GM12878 (cell line): ENCODE data around the gene CYB5B. TPM values are rescaled to one million over a fixed set of nuclear protein-coding genes. Genes with fewer than 3 reads are reported as not detected.
"Not testable (repeated sequence)": the region's sequence is repeated elsewhere in the genome, so short reads cannot be mapped to it uniquely, and the experiment has no call there.

Experiments
- ATAC-seq: fragments of 200-7000 bp; cut with Tn5 transposase; 3 replicates; pipeline ENCODE4 v1.9.1; 2020; ENCODE audit warnings: mild to moderate bottlenecking, moderate library complexity
- BruUV-seq: library from RNA; stranded (reverse); fragments of 400-500 nt; replicated peaks from 2 replicates; lab custom pipeline; 2021; lab: Mats Ljungman, UMichigan
- CTCF ChIA-PET: fragments of 300-600 bp; sonication (Branson Sonifier 250); formaldehyde crosslinking; extraction: SDS; loops from one replicate; lab custom pipeline; 2021; ENCODE audit warnings: inconsistent platforms; lab: Yijun Ruan, JAX
- POLR2A ChIA-PET: fragments of 350-600 bp; formaldehyde crosslinking; extraction: SDS; loops from one replicate; lab custom pipeline; 2021; ENCODE audit warnings: inconsistent platforms; lab: Charles Lee
- RAD21 ChIA-PET: fragments of 300-600 bp; sonication (Branson Sonifier 250); formaldehyde crosslinking; loops from one replicate; lab custom pipeline; 2023; ENCODE audit warnings: antibody characterized with exemption; ENCODE audit not compliant: unreplicated experiment; lab: Charles Lee
- SMC1A ChIA-PET: fragments of 300-600 bp; sonication (Branson Sonifier 250); formaldehyde crosslinking; loops from one replicate; lab custom pipeline; 2023; ENCODE audit not compliant: unreplicated experiment, uncharacterized antibody; lab: Charles Lee
- DNase-seq: peaks from one replicate; pipeline ENCODE4 v3.0.0-alpha.2; 2011; ENCODE audit warnings: low read depth, low spot score
- FAIRE-seq: peaks from 3 replicates; lab custom pipeline; 2011; peaks lifted over from hg19 to GRCh38; lab: Jason Lieb, UNC
- H2AFZ ChIP-seq: 2 replicates; pipeline ENCODE4 v1.6.0; 2011; ENCODE audit warnings: low read depth, low read length, control low read depth; ENCODE audit not compliant: control insufficient read depth
- H3K27ac ChIP-seq: 2 replicates; pipeline ENCODE4 v1.5.1; 2011; ENCODE audit warnings: control low read depth; ENCODE audit not compliant: control insufficient read depth, insufficient read depth
- H3K27me3 ChIP-seq, 2 experiments: replicated peaks in 1 of 2; 2 replicates each; pipeline versions ENCODE4 v1.6.0 to v1.6.1; 2011; ENCODE audit warnings: low read length in 1 of 2; ENCODE audit not compliant: control insufficient read depth in 2 of 2, insufficient read depth in 2 of 2
- H3K36me3 ChIP-seq, 2 experiments: 2 replicates each; pipeline ENCODE4 v1.5.1; 2011; ENCODE audit warnings: low read length in 1 of 2; ENCODE audit not compliant: control insufficient read depth in 2 of 2, insufficient read depth in 2 of 2
- H3K4me1 ChIP-seq: 2 replicates; pipeline ENCODE4 v1.6.1; 2011; ENCODE audit warnings: mild to moderate bottlenecking, low read length, moderate library complexity, mixed read lengths; ENCODE audit not compliant: control insufficient read depth, insufficient read depth
- H3K4me2 ChIP-seq: 2 replicates; pipeline ENCODE4 v1.6.0; 2011; ENCODE audit warnings: control low read depth; ENCODE audit not compliant: control insufficient read depth, insufficient read depth
- H3K4me3 ChIP-seq: fragments of 200-600 bp; sonication (generic); 2 replicates; pipeline ENCODE4 v1.5.1; 2016
- H3K79me2 ChIP-seq: 2 replicates; pipeline ENCODE4 v1.6.0; 2011; ENCODE audit warnings: low read length; ENCODE audit not compliant: control insufficient read depth, insufficient read depth
- H3K9ac ChIP-seq: 2 replicates; pipeline ENCODE4 v1.8.0; 2011; ENCODE audit warnings: low read length, control low read depth, mixed read lengths; ENCODE audit not compliant: control insufficient read depth, insufficient read depth
- H3K9me3 ChIP-seq: replicated peaks from 3 replicates; pipeline ENCODE4 v1.5.1; 2011; ENCODE audit warnings: mild to moderate bottlenecking, low read length; ENCODE audit not compliant: control insufficient read depth, insufficient read depth
- H4K20me1 ChIP-seq: 2 replicates; pipeline ENCODE4 v1.6.0; 2011; ENCODE audit not compliant: control insufficient read depth, insufficient read depth
- ATF2 ChIP-seq: IDR thresholded peaks from 2 replicates; pipeline ENCODE4 v1.6.1; 2012; ENCODE audit warnings: low read length, inconsistent platforms
- POU2F2 ChIP-seq: IDR thresholded peaks from 3 replicates; pipeline ENCODE4 v1.6.1; 2011; ENCODE audit warnings: low read depth, mild to moderate bottlenecking, low read length, borderline replicate concordance
- WGBS: methylation state at CpG from one replicate; pipeline ENCODE4 v1.1.6; 2016; ENCODE audit warnings: low lambda C conversion rate; ENCODE audit not compliant: insufficient replicate concordance, insufficient coverage; ENCODE audit errors: missing lambda C conversion rate; 5-methylcytosine and 5-hydroxymethylcytosine counted together
- in situ Hi-C: fragments of 300-500 bp; cut with MboI; formaldehyde crosslinking; loops from 9 replicates; pipeline ENCODE4 v1.14.3; 2018; ENCODE audit warnings: mixed read lengths
- intact Hi-C: fragments of 100-400 bp; cut with micrococcal nuclease; formaldehyde crosslinking; loops from one replicate; pipeline ENCODE4 v1.14.2; 2022; ENCODE audit not compliant: unreplicated experiment
- polyA plus RNA-seq, 11 experiments: library from polyadenylated mRNA; depleted of rRNA in 4 of 11; unstranded in 6 of 11; stranded (reverse) in 5 of 11; fragments of >200 nt; fragmentation: Nextera tagmentation in 4 of 11; fragmentation: Illumina TruSeq in 1 of 11; extraction: Ambion mirVana in 4 of 11; extraction: Trizol in 1 of 11; gene quantifications; 1 replicate in 1 of 11; 2 replicates in 10 of 11; pipeline versions ENCODE4 v1.2.1 to v1.2.3, GENCODE V29; 2011 to 2016; ENCODE audit warnings: inconsistent platforms in 2 of 11, missing spikeins in 2 of 11, low read depth in 1 of 11
- total RNA-seq, 4 experiments: library from RNA; depleted of rRNA in 3 of 4; stranded (reverse); fragments of >200 nt in 3 of 4; fragmentation: Illumina TruSeq in 1 of 4; extraction: Trizol in 1 of 4; gene quantifications; 2 replicates each; pipeline versions ENCODE4 v1.2.1 to v1.2.3, GENCODE V29; 2013 to 2021

CYB5B gene
- total and polyA plus RNA-seq, 10 of the 15 experiments (the other 5 are each of a cell fraction or from before 2014, with no cell fraction given), result 145 to 305 (median 179) TPM

- TF ChIP-seq ATF2, result peak; percentile 79
Measured at GRCh38 chr16:69438465-69438864, 14.0 kb downstream of the CYB5B start (continued).

- no peak for TF ChIP-seq POU2F2
- Histone ChIP-seq H3K79me2 (peaks cover 95% of the 10 kb centered on the region), H2AFZ (no peak overlapping the region), H4K20me1 (0 out of 2 replicates have a peak, but pooled peaks cover 7% of the 10 kb centered on the region), H3K4me2 (no peak overlapping the region), H3K27ac (no peak overlapping the region), H3K27me3 (no peaks in the 10 kb centered on the region), H3K9me3 (no peaks in the 10 kb centered on the region), H3K36me3 (peaks cover 0 to 11% of the 10 kb centered on the region in 2 experiments; a peak in 2 of 4 replicates), H3K4me3 (no peak overlapping the region), H3K4me1 (peaks cover 34% of the 10 kb centered on the region), H3K9ac (no peak overlapping the region)
- intact Hi-C loops, result no loop called here
- DNase-seq (no peak), FAIRE-seq (no peak), ATAC-seq (no peak)
- in situ Hi-C loops, result no loop called here
- RAD21 ChIA-PET, result interaction anchor here (2.2 to 3.0 kb wide), 3 partner anchors 15 to 44 kb away, joined by 9 to 15 read pairs (median 12); partner anchors contain the start of gene CYB5B
- POLR2A ChIA-PET, result no interaction called here
- CTCF ChIA-PET, result no interaction called here
- 39% methylated on average over 1 of the region's 1 CpG for WGBS
- BruUV-seq, result no TSS peak
- SMC1A ChIA-PET, result interaction anchor here (1.6 to 2.3 kb wide), 5 partner anchors 15 to 129 kb away, joined by 4 to 14 read pairs (median 7); partner anchors contain the start of gene CYB5B
Measured at GRCh38 chr16:69440250-69440649, 15.8 kb downstream of the CYB5B start.

- H3K27me3 ChIP-seq, RAD21 ChIA-PET, H3K9me3 ChIP-seq, H3K27ac ChIP-seq, FAIRE-seq, BruUV-seq, H3K9ac ChIP-seq, H2AFZ ChIP-seq, H3K4me2 ChIP-seq, H3K4me3 ChIP-seq, DNase-seq, H4K20me1 ChIP-seq, in situ Hi-C loops, SMC1A ChIA-PET, intact Hi-C loops, ATAC-seq, CTCF ChIA-PET: not testable (repeated sequence)
- H3K4me1 ChIP-seq, result peaks cover 31% of the 10 kb centered on the region
- H3K79me2 ChIP-seq, result peaks cover 96% of the 10 kb centered on the region
- H3K36me3 ChIP-seq, result peaks cover 0 to 11% of the 10 kb centered on the region in 2 experiments; a peak in 2 of 4 replicates
- WGBS, result 98% methylated on average over 4 of the region's 7 CpGs
- POLR2A ChIA-PET, result interaction anchor here (0.7 kb wide), 2 partner anchors 16 to 1906 kb away, joined by 4 to 5 read pairs; no protein-coding TSS in a partner anchor
Measured at GRCh38 chr16:69441030-69441429, 16.6 kb downstream of the CYB5B start.
